ENCODE results near the gene OXLD1. TPM values are rescaled to one million over a fixed set of nuclear protein-coding genes. Genes with fewer than 3 reads are reported as not detected.
A peak's percentile ranks its signal among the peaks of the same experiment; 100 is the strongest.

OXLD1 gene
- total RNA-seq, 2 experiments from 2014 or later: 43.6 to 49.9 TPM

GRCh38 chr17:81707725-81708646, 41.6 kb upstream of the OXLD1 start:
- Mint-ChIP-seq H3K4me1 (peaks cover 36% of the 10 kb centered on the region), H3K9me3 (no peaks in the 10 kb centered on the region), H3K27me3 (no peaks in the 10 kb centered on the region), H3K4me3 (no peak overlapping the region), H3K27ac (no peak overlapping the region), H3K36me3 (ENCODE audit: low read depth) (peaks cover 25% of the 10 kb centered on the region)
- DNase-seq: no peak
- POLR2A ChIA-PET: no interaction called here
- CTCF ChIA-PET: no interaction called here

DNA sequence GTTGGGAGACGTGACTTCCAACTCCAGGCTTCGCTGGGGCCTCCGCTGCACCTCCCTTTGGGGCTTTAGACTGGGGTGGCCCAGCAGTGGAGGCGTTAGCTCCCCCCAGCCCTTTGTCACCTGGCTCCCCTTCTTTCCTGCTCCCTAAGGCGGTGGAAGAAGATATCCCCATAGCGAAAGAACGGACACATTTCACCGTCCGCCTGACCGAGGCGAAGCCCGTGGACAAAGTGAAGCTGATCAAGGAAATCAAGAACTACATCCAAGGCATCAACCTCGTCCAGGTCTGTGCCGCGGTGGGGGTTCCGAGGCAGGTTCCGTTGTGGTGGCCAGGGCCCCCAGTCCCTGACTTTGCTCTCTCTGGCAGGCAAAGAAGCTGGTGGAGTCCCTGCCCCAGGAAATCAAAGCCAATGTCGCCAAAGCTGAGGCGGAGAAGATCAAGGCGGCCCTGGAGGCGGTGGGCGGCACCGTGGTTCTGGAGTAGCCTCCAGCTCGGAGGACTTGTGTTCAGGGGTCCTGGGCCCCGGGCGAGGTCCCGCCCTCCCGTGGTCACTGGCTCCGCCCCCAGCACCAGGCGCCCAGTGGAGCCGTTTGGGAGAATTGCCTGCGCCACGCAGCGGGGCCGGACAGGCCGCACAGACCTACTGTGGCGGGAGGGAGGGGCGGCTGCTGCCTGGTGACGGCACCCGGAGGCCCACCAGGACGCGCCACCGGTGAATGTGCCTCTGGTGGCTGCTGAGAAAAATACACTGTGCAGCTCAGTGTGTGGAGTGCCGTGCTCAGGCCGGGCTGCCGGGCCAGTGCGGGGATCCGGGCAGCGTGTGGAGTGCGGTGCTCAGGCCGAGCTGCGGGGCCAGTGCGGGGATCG, 40.6 kb upstream of the OXLD1 start:
- peaks cover 37% of the 10 kb centered on the region for H3K4me1 Mint-ChIP-seq
- no peaks in the 10 kb centered on the region for H3K9me3 Mint-ChIP-seq
- no peaks in the 10 kb centered on the region for H3K27me3 Mint-ChIP-seq
- no peak overlapping the region for H3K4me3 Mint-ChIP-seq
- POLR2A ChIA-PET: no interaction called here
- H3K36me3 Mint-ChIP-seq (ENCODE audit: low read depth): peaks cover 31% of the 10 kb centered on the region
- CTCF ChIA-PET: interaction anchor here (0.8 kb wide), 1 partner anchor 15 kb away, joined by 5 read pairs; no protein-coding TSS in a partner anchor
- H3K27ac Mint-ChIP-seq: no peak overlapping the region
- DNase-seq: no peak

DNA sequence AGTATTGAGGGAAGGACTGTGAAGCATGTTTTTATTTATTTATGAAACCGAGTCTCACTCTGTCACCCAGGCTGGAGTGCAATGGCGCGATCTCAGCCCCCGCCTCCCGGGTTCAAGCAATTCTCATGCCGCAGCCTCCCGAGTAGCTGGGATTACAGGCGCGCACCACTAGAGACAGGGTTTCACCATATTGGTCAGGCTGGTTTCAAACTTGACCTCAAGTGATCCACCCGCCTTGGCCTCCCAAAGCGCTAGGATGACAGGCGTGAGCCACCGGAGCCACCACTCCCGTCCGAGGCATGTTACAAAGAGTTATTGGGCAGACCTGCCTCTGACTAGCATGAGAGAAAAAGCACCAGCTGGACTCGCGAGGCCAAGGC, 39.8 kb upstream of the OXLD1 start:
- Mint-ChIP-seq H3K36me3 (ENCODE audit: low read depth) (peaks cover 36% of the 10 kb centered on the region), H3K4me3 (no peak overlapping the region), H3K9me3 (no peaks in the 10 kb centered on the region), H3K4me1 (peaks cover 40% of the 10 kb centered on the region), H3K27ac (no peak overlapping the region), H3K27me3 (no peaks in the 10 kb centered on the region)
- POLR2A ChIA-PET: no interaction called here
- no peak for DNase-seq
- CTCF ChIA-PET: interaction anchor here (0.8 kb wide), 1 partner anchor 16 kb away, joined by 5 read pairs; no protein-coding TSS in a partner anchor

DNA sequence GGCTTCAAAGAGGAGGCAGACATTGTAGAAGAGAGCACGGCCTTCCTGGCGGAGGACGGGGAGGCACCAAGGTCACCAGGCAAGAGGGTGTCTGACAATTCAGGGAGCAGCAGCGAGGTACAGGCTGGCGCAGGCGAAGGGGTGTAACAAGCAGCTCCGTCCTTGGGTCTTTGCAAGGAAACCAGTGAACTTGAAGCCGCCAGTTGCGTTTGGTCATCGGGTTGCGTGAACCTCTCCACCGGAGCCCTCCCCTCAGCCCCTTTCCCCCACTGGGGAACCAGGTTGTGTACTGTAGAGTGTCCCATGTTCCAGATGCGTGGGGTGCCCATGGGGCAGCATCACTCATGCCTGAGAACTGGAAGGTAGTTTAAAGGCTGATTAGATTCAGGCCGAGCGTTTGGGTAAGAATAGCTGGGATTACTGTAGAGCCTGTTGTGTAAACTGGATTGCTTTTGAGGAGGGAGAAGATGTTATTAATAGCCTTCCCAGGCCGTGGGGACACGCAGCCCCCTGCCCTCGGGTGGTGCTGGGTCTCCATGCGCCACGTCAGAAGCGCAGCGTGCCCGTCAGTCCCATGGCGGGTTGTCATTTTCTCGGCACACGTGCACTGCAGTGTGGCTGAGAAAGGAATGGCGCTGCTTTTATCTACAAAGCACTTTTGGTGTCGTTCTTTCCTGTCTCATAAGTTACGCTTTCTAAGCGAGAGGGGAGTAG, 39.3 kb upstream of the OXLD1 start:
- H3K9me3 Mint-ChIP-seq: no peaks in the 10 kb centered on the region
- H3K36me3 Mint-ChIP-seq (ENCODE audit: low read depth): peaks cover 41% of the 10 kb centered on the region
- DNase-seq: no peak
- H3K4me3 Mint-ChIP-seq: peak overlapping the region; percentile 41
- POLR2A ChIA-PET: no interaction called here
- no peaks in the 10 kb centered on the region for H3K27me3 Mint-ChIP-seq
- peaks cover 40% of the 10 kb centered on the region for H3K4me1 Mint-ChIP-seq
- CTCF ChIA-PET: interaction anchor here (0.9 kb wide), 1 partner anchor 14 kb away, joined by 3 read pairs; no protein-coding TSS in a partner anchor
- H3K27ac Mint-ChIP-seq: no peak overlapping the region

- Mint-ChIP-seq H3K4me1 (peaks cover 31% of the 10 kb centered on the region), H3K36me3 (ENCODE audit: low read depth) (peaks cover 45% of the 10 kb centered on the region), H3K4me3 (peak overlapping the region; percentile 79), H3K9me3 (no peaks in the 10 kb centered on the region), H3K27me3 (no peaks in the 10 kb centered on the region), H3K27ac (peak overlapping the region; percentile 86)
- ChIA-PET CTCF (interaction anchor here (2.2 kb wide), 1 partner anchor 19 kb away, joined by 17 read pairs; the partner anchor contains the start of genes ARL16 and HGS), POLR2A (interaction anchor here (0.6 to 1.8 kb wide), 3 partner anchors 11 to 103 kb away, joined by 3 to 11 read pairs (median 4); partner anchors contain the start of genes ARL16 and HGS)
- DNase-seq: peak; percentile 37
Measured at GRCh38 chr17:81703747-81704654, 37.6 kb upstream of the OXLD1 start.

DNA sequence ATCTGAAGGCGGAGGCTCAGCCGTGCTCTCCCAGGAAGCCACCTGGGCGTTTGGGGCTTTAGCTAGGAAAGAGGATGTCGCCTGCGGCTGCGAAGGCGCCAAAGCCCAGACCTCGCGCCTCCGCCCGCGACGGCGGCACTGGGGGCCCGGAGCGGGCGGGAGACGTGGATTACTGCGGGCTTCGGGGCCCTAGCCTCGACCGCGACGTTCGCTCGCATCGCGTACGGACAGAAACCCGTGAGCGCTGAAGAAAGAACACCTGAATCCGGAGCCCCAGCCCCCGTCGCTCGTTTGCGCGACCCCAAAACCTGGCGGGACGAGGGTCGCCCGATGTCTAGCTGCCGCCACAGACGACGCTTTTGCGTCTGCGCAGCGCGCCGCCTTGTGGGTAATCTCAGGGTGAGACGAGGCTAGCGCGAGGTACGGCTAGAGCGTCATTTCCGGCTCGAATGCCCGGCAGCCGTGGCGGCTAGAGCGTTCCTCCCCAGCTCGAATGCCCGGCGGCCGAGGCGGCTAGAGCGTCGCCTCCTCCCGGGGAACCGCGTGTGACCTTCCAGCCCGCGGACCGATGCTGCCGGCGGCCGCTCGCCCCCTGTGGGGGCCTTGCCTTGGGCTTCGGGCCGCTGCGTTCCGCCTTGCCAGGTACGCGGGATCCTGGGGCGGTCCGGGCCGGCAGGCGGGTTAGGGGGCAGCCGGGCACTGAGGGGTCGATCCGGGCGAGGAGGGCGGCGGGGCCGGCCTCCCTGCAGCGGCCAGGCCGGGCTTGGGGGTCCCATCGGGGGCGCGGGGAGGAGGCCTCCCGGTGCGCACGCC, 36.7 kb upstream of the OXLD1 start, which contains the start of gene MRPL12:
TSS of gene MRPL12 (plus strand) at position 434 of the 813 bp plus-strand sequence. CDS start at position 569, 135 bp downstream.
- ChIA-PET POLR2A (interaction anchor here (1.4 to 1.8 kb wide), 2 partner anchors 10 to 19 kb away, joined by 3 to 11 read pairs; partner anchors contain the start of genes ARL16 and HGS), CTCF (interaction anchor here (2.2 kb wide), 1 partner anchor 19 kb away, joined by 17 read pairs; the partner anchor contains the start of genes ARL16 and HGS)
- Mint-ChIP-seq H3K36me3 (ENCODE audit: low read depth) (peaks cover 47% of the 10 kb centered on the region), H3K4me1 (peaks cover 33% of the 10 kb centered on the region), H3K4me3 (peak within 1 kb of the TSS; percentile 95), H3K9me3 (no peaks in the 10 kb centered on the region), H3K27ac (peak within 1 kb of the TSS; percentile 95), H3K27me3 (no peaks in the 10 kb centered on the region)
- DNase-seq: peak; percentile 92

- H3K4me3 Mint-ChIP-seq: peak overlapping the region; percentile 95
- H3K36me3 Mint-ChIP-seq (ENCODE audit: low read depth): peaks cover 54% of the 10 kb centered on the region
- H3K27me3 Mint-ChIP-seq: no peaks in the 10 kb centered on the region
- ChIA-PET CTCF (interaction anchor here (0.8 to 2.2 kb wide), 4 partner anchors 11 to 208 kb away, joined by 3 to 17 read pairs (median 3); partner anchors contain the start of genes ARL16, CCDC137, HGS and OXLD1), POLR2A (interaction anchor here (0.8 kb wide), 1 partner anchor 10 kb away, joined by 3 read pairs; no protein-coding TSS in a partner anchor)
- H3K27ac Mint-ChIP-seq: peak overlapping the region; percentile 95
- peak; percentile 32 for DNase-seq
- no peaks in the 10 kb centered on the region for H3K9me3 Mint-ChIP-seq
- H3K4me1 Mint-ChIP-seq: peaks cover 39% of the 10 kb centered on the region
Measured at GRCh38 chr17:81701288-81702071, 35.1 kb upstream of the OXLD1 start.

GRCh38 chr17:81700353-81701287, 34.2 kb upstream of the OXLD1 start:
- Mint-ChIP-seq H3K27ac (peak overlapping the region; percentile 69), H3K36me3 (ENCODE audit: low read depth) (peaks cover 46% of the 10 kb centered on the region), H3K27me3 (no peaks in the 10 kb centered on the region), H3K4me3 (peak overlapping the region; percentile 95), H3K4me1 (peaks cover 35% of the 10 kb centered on the region), H3K9me3 (no peaks in the 10 kb centered on the region)
- CTCF ChIA-PET: no interaction called here
- DNase-seq: no peak
- POLR2A ChIA-PET: interaction anchor here (0.8 kb wide), 1 partner anchor 11 kb away, joined by 3 read pairs; no protein-coding TSS in a partner anchor

DNA sequence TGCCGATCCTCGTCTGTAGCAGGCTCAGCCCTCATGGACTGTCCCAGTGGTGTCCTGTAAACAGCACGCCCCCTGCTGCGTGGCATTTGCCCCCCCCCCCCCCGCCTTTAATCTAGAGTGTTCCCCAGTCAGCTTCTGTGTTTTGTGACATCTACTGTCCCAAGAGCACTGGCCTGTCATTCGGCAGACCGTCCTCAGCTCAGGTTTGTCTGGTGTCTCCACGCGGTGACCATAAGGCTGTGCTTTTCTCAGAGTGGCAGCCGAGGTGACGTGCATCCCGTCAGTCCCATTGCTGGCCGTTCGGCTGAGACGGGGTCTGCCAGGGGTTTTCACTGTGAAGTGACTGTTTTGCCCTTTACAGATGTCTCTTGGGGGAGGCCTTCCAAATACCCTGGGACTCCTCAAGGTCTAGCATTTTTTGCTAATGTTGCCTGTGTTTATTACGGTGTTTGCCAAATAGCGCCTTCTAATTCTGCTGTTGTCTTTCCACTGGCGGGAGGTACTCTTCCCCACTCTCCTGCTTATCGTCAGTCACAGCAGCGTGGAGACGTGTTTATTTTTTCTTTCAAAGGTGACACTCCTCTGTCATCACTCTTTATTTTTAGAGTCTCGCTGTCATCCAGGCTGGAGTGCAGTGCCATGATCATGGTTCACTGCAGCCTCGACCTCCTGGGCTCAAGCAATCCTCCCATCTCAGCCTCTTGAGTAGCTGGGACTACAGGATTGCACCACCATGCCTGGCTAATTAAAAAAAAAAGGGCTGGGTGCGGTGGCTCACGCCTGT, 31.0 kb upstream of the OXLD1 start:
- Mint-ChIP-seq H3K36me3 (ENCODE audit: low read depth) (peaks cover 33% of the 10 kb centered on the region), H3K4me1 (peaks cover 24% of the 10 kb centered on the region), H3K27me3 (no peaks in the 10 kb centered on the region), H3K4me3 (no peak overlapping the region), H3K27ac (no peak overlapping the region), H3K9me3 (no peaks in the 10 kb centered on the region)
- POLR2A ChIA-PET: no interaction called here
- no peak for DNase-seq
- CTCF ChIA-PET: interaction anchor here (1.0 kb wide), 2 partner anchors 10 to 13 kb away, joined by 3 read pairs; no protein-coding TSS in a partner anchor
